ENCODE data around the gene SLC45A3. TPM values are rescaled to one million over a fixed set of nuclear protein-coding genes. Genes with fewer than 3 reads are reported as not detected.

Gene SLC45A3
- total and polyA plus RNA-seq, 2 of the 8 experiments (the other 6 are each of a cell fraction or from before 2014, with no cell fraction given) = 13.0 to 14.3 TPM

GRCh38 chr1:205701891-205702290 lies 21.6 kb upstream of the SLC45A3 start:
- CTCF ChIA-PET (ENCODE audit: partially characterized antibody) = interaction anchor here (0.7 to 16.4 kb wide), 13 partner anchors 8 to 673 kb away, joined by 3 to 856 read pairs (median 4); no protein-coding TSS in a partner anchor
- H3K4me3 ChIP-seq (ENCODE audit: extremely low read depth in 1 of 4, insufficient read depth in 2 of 4, low read depth in 3 of 4, low read length in 4 of 4) = no peak overlapping the region
- no peak for TF ChIP-seq YY1 (IDR thresholded peaks at IDR 0.05; ENCODE audit: low read depth, low read length)
- no peak for TF ChIP-seq EP300 (IDR thresholded peaks at IDR 0.05; ENCODE audit: borderline replicate concordance in 1 of 2, low read depth in 2 of 2, low read length in 2 of 2)
- TF ChIP-seq POLR2AphosphoS5 (IDR thresholded peaks at IDR 0.05; ENCODE audit: low read depth, low read length) = no peak
- TF ChIP-seq E2F6 (IDR thresholded peaks at IDR 0.05) = no peak
- TF ChIP-seq POU5F1 (IDR thresholded peaks at IDR 0.05; ENCODE audit: low read depth, low read length) = no peak
- TF ChIP-seq RBBP5 (IDR thresholded peaks at IDR 0.05; ENCODE audit: borderline replicate concordance, low read depth, low read length) = no peak
- no peak for TF ChIP-seq ZNF274 (IDR thresholded peaks at IDR 0.05; ENCODE audit: borderline replicate concordance, extremely low read depth, low read length)
- no peak for TF ChIP-seq RXRA (IDR thresholded peaks at IDR 0.05; ENCODE audit: insufficient read depth, low read depth, low read length)
- TF ChIP-seq HDAC6 (IDR thresholded peaks at IDR 0.05; ENCODE audit: low read depth, low read length) = no peak
- no peak for TF ChIP-seq RFX5 (IDR thresholded peaks at IDR 0.05; ENCODE audit: borderline replicate concordance, low read depth, low read length)
- no peak for TF ChIP-seq CREB1 (IDR thresholded peaks at IDR 0.05)
- TF ChIP-seq SRF (IDR thresholded peaks at IDR 0.05; ENCODE audit: low read depth, low read length) = no peak
- TF ChIP-seq CHD1 (IDR thresholded peaks at IDR 0.05; ENCODE audit: low read depth, low read length) = no peak
- no peak for TF ChIP-seq EGR1 (IDR thresholded peaks at IDR 0.05; ENCODE audit: borderline replicate concordance, low read depth, low read length)
- TF ChIP-seq TBP (IDR thresholded peaks at IDR 0.05; ENCODE audit: low read depth, low read length) = no peak

More at GRCh38 chr1:205701891-205702290, 21.6 kb upstream of the SLC45A3 start:
- no peak overlapping the region for H2BK12ac ChIP-seq (ENCODE audit: low read depth, low read length)
- H3K4ac ChIP-seq (replicated peaks; ENCODE audit: insufficient read length, low read depth, low read length) = no peak overlapping the region
- H3K79me1 ChIP-seq (ENCODE audit: low read depth, low read length) = no peaks in the 10 kb centered on the region
- H2AK5ac ChIP-seq (ENCODE audit: low read depth, low read length) = no peak overlapping the region
- H2BK5ac ChIP-seq (ENCODE audit: low read depth, low read length) = no peak overlapping the region
- H3K23ac ChIP-seq (ENCODE audit: insufficient read length) = no peak overlapping the region
- POLR2A ChIA-PET (ENCODE audit: partially characterized antibody) = interaction anchor here (0.6 to 17.3 kb wide), 8 partner anchors 13 to 70 kb away, joined by 3 to 241 read pairs (median 4); partner anchors contain the start of genes ELK4, NUCKS1 and SLC45A3
- H3K36me3 ChIP-seq (ENCODE audit: control insufficient read depth in 2 of 4, insufficient read depth in 4 of 4, low read length in 3 of 4) = 0 out of 8 replicates have a peak, but pooled peaks cover 0 to 2% (median 0%) of the 10 kb centered on the region in 4 experiments
- H3K27me3 ChIP-seq (replicated peaks in 1 of 4; ENCODE audit: control insufficient read depth in 3 of 4, extremely low read depth in 1 of 4, insufficient read depth in 3 of 4, low read length in 3 of 4) = no peaks in the 10 kb centered on the region
- H2AFZ ChIP-seq (ENCODE audit: low read length) = no peak overlapping the region
- peaks cover 0 to 7% (median 5%) of the 10 kb centered on the region in 4 experiments; a peak in 4 of 7 replicates for H3K4me1 ChIP-seq (replicated peaks in 1 of 4; ENCODE audit: control insufficient read depth in 3 of 4, insufficient read depth in 4 of 4, low read length in 3 of 4)
- H3K9me3 ChIP-seq (ENCODE audit: insufficient read depth in 2 of 2, low read depth in 1 of 2, low read length in 1 of 2) = no peaks in the 10 kb centered on the region
- no peak overlapping the region for H2BK120ac ChIP-seq (replicated peaks; ENCODE audit: low read depth, low read length)
- no peak overlapping the region for H4K5ac ChIP-seq (ENCODE audit: insufficient read length, low read depth, low read length)
- H3K4me2 ChIP-seq (ENCODE audit: insufficient read depth in 1 of 2, low read depth in 2 of 2, low read length in 2 of 2) = no peak overlapping the region
- no peaks in the 10 kb centered on the region for H3K23me2 ChIP-seq (ENCODE audit: low read depth, low read length)
- no peaks in the 10 kb centered on the region for H4K20me1 ChIP-seq (replicated peaks in 1 of 2; ENCODE audit: control insufficient read depth in 1 of 2, insufficient read depth in 2 of 2, low read length in 2 of 2)
- no peak overlapping the region for H3K14ac ChIP-seq (ENCODE audit: insufficient read length)
- H4K91ac ChIP-seq (replicated peaks; ENCODE audit: insufficient read length, low read length) = no peak overlapping the region
- no peak overlapping the region for H3K18ac ChIP-seq (ENCODE audit: extremely low read depth, low read length)
- FAIRE-seq (no peak), DNase-seq (ENCODE audit: low read depth in 1 of 2, low spot score in 2 of 2) (no peak)
- no peak overlapping the region for H3K9ac ChIP-seq (replicated peaks in 1 of 4; ENCODE audit: extremely low read depth in 1 of 4, low read depth in 3 of 4, low read length in 3 of 4)
- no peak overlapping the region for H4K8ac ChIP-seq (ENCODE audit: extremely low read depth, insufficient read depth, low read length)
- WGBS, 2 experiments (ENCODE audit: extremely low coverage in 1 of 2, insufficient coverage in 1 of 2, insufficient read length in 1 of 2, insufficient replicate concordance in 2 of 2, low coverage in 1 of 2, low lambda C conversion rate in 2 of 2, missing lambda C conversion rate in 1 of 2) = 90% methylated on average over 4 of the region's 4 CpGs; no CpG with 5 or more reads in 1 of the 2 experiments
- H3K79me2 ChIP-seq (ENCODE audit: control insufficient read depth in 1 of 2, insufficient read depth in 2 of 2, low read length in 2 of 2) = no peaks in the 10 kb centered on the region
- H3K56ac ChIP-seq (replicated peaks; ENCODE audit: insufficient read length, low read depth, low read length) = no peak overlapping the region
- no peak overlapping the region for H2BK20ac ChIP-seq (ENCODE audit: low read length)
- H3K27ac ChIP-seq (ENCODE audit: low read depth, low read length) = no peak overlapping the region
- H2BK15ac ChIP-seq (ENCODE audit: low read length) = no peak overlapping the region

Data from H1 (cell line).